HepG2 (cell line): ENCODE results near the gene LCN2. TPM values are rescaled to one million over a fixed set of nuclear protein-coding genes. Genes with fewer than 3 reads are reported as not detected.

ENCODE experiments used
- AGO2 ChIP-seq: fragments of 200-400 bp; formaldehyde crosslinking; optimal IDR thresholded peaks from 2 replicates; pipeline ENCODE3; 2017; ENCODE audit warnings: mild to moderate bottlenecking, low read depth, low read length, moderate library complexity
- ATF1 ChIP-seq: IDR thresholded peaks from 2 replicates; pipeline ENCODE4 v1.6.1; 2016; ENCODE audit warnings: mild to moderate bottlenecking, control low read depth
- BCL6 ChIP-seq: IDR thresholded peaks from 2 replicates; pipeline ENCODE4 v1.6.1; 2016; ENCODE audit warnings: missing genetic modification reagents, missing compliant biosample characterization
- BRF2 ChIP-seq: sonication (generic); formaldehyde crosslinking; IDR thresholded peaks from 2 replicates; pipeline ENCODE4 v1.8.1; 2022; ENCODE audit warnings: mild to moderate bottlenecking, missing genetic modification reagents
- CEBPB ChIP-seq: IDR thresholded peaks from 2 replicates; pipeline ENCODE4 v1.6.1; 2011; ENCODE audit warnings: low read depth, low read length, improper control_type of control experiment, borderline replicate concordance
- DMTF1 ChIP-seq: sonication (generic); formaldehyde crosslinking; IDR thresholded peaks from 2 replicates; pipeline ENCODE4 v1.4.0; 2020; ENCODE audit warnings: mild to moderate bottlenecking, missing genetic modification reagents
- EED ChIP-seq: sonication (generic); formaldehyde crosslinking; IDR thresholded peaks from 2 replicates; pipeline ENCODE4 v1.5.0; 2020; ENCODE audit warnings: mild to moderate bottlenecking, missing genetic modification reagents
- POLR2G ChIP-seq: fragments of 200-400 bp; formaldehyde crosslinking; IDR thresholded peaks from 2 replicates; pipeline ENCODE4 v1.6.1; 2018; ENCODE audit warnings: mild to moderate bottlenecking, low read depth, low read length, moderate library complexity
- SYNCRIP ChIP-seq: fragments of 200-400 bp; formaldehyde crosslinking; IDR thresholded peaks from 2 replicates; pipeline ENCODE4 v1.6.1; 2018; ENCODE audit warnings: mild to moderate bottlenecking, low read depth, low read length; ENCODE audit not compliant: insufficient read depth
- XRCC5 ChIP-seq: fragments of 200-400 bp; formaldehyde crosslinking; optimal IDR thresholded peaks from 2 replicates; pipeline ENCODE3; 2017; ENCODE audit warnings: mild to moderate bottlenecking, low read length
- ZBTB20 ChIP-seq: sonication (generic); formaldehyde crosslinking; IDR thresholded peaks from 2 replicates; pipeline ENCODE4 v1.8.1; 2023; ENCODE audit warnings: missing genetic modification reagents, low read depth, mild to moderate bottlenecking, borderline replicate concordance
- ZBTB21 ChIP-seq: sonication (generic); formaldehyde crosslinking; IDR thresholded peaks from 2 replicates; pipeline ENCODE4 v1.4.0; 2020; ENCODE audit warnings: missing genetic modification reagents
- ZNF142 ChIP-seq: sonication (generic); formaldehyde crosslinking; IDR thresholded peaks from 2 replicates; pipeline ENCODE4 v1.4.0; 2020; ENCODE audit warnings: missing genetic modification reagents
- ZNF281 ChIP-seq: sonication (generic); formaldehyde crosslinking; IDR thresholded peaks from 2 replicates; pipeline ENCODE4 v1.4.0; 2020; ENCODE audit warnings: missing genetic modification reagents, borderline replicate concordance
- ZNF557 ChIP-seq: sonication (generic); formaldehyde crosslinking; IDR thresholded peaks from 2 replicates; pipeline ENCODE4 v1.4.0; 2020; ENCODE audit warnings: missing genetic modification reagents
- ZNF784 ChIP-seq: sonication (generic); formaldehyde crosslinking; IDR thresholded peaks from 2 replicates; pipeline ENCODE4 v1.5.1; 2020; ENCODE audit warnings: missing genetic modification reagents, mild to moderate bottlenecking, borderline replicate concordance
- polyA plus RNA-seq, 8 experiments: library from polyadenylated mRNA; depleted of rRNA in 3 of 8; stranded (reverse) in 7 of 8; unstranded in 1 of 8; fragments of >200 nt; fragmentation: Illumina TruSeq in 4 of 8; extraction: Trizol in 4 of 8; gene quantifications; 2 replicates each; pipeline versions ENCODE4 v1.2.1 to v1.2.3, GENCODE V29; 2011 to 2016; ENCODE audit warnings: low read depth in 4 of 8, missing spikeins in 1 of 8, mixed read lengths in 1 of 8; ENCODE audit not compliant: insufficient read depth in 1 of 8
- total RNA-seq, 5 experiments: library from RNA; depleted of rRNA; stranded (reverse); fragments of >200 nt; fragmentation: Illumina TruSeq; extraction: Trizol; gene quantifications; 2 replicates each; pipeline ENCODE4 v1.2.3, GENCODE V29; 2016; ENCODE audit warnings: low read depth in 1 of 5

The LCN2 gene
- total and polyA plus RNA-seq, 2 of the 13 experiments (the other 11 are each of a cell fraction or from before 2014, with no cell fraction given): 0.38 to 1.4 TPM

- TF ChIP-seq AGO2 (no peak), ZBTB21 (CRISPR knock-in tag) (no peak), ZNF557 (no peak), XRCC5 (peak; percentile 69), BRF2 (CRISPR knock-in tag) (no peak), ZNF281 (CRISPR knock-in tag) (0 out of 2 replicates have a peak, but pooled peaks have one; percentile 16), EED (no peak), BCL6 (CRISPR knock-in tag) (no peak), ZBTB20 (CRISPR knock-in tag) (no peak), ZNF784 (CRISPR knock-in tag) (no peak), ATF1 (CRISPR knock-in tag) (no peak), DMTF1 (CRISPR knock-in tag) (no peak), CEBPB (no peak), ZNF142 (CRISPR knock-in tag) (no peak), SYNCRIP (no peak), POLR2G (no peak)
Measured at GRCh38 chr9:128150594-128151308, 1.5 kb downstream of the LCN2 start (continued).
